ENCODE data around the gene KRT76.

The KRT76 gene

GRCh38 chr12:52814710-52815155, 37.6 kb upstream of the KRT76 start:
- TF ChIP-seq CTCF (IDR thresholded peaks at IDR 0.05; ENCODE audit: insufficient read depth, low read length, poor library complexity, severe bottlenecking), result no peak
- TF ChIP-seq EZH2phosphoT487 (conservative IDR thresholded peaks at IDR 0.05; ENCODE audit: low read length), result no peak
- Histone ChIP-seq H3K9me2 (replicated peaks; ENCODE audit: insufficient read depth, low read length) (no peaks in the 10 kb centered on the region), H3K4me3 (ENCODE audit: insufficient read depth, low read length, poor library complexity, severe bottlenecking) (no peak overlapping the region), H3K27ac (ENCODE audit: low read depth, low read length) (no peak overlapping the region), H3F3A (ENCODE audit: insufficient read depth) (no peaks in the 10 kb centered on the region), H2AFZ (ENCODE audit: low read depth, low read length, severe bottlenecking) (no peak overlapping the region), H3K27me3 (ENCODE audit: low read length) (no peaks in the 10 kb centered on the region), H3K4me2 (ENCODE audit: low read depth, low read length, poor library complexity, severe bottlenecking) (no peak overlapping the region), H3K36me3 (ENCODE audit: low read length) (no peaks in the 10 kb centered on the region), H3K9me3 (ENCODE audit: insufficient read depth, low read length) (no peaks in the 10 kb centered on the region), H3K79me2 (ENCODE audit: insufficient read depth, low read length) (no peaks in the 10 kb centered on the region), H4K20me1 (ENCODE audit: low read depth, low read length) (no peaks in the 10 kb centered on the region), H3K9ac (ENCODE audit: low read length) (no peak overlapping the region)

GRCh38 chr12:52813885-52814709, 37.0 kb upstream of the KRT76 start, which contains the start of gene KRT4:
TSS of gene KRT4 (minus strand) at chr12:52814116. CDS start at chr12:52814058, 58 bp downstream.
- Histone ChIP-seq H3K9me2 (replicated peaks; ENCODE audit: insufficient read depth, low read length) (no peaks in the 10 kb centered on the region), H3K9ac (ENCODE audit: low read length) (no peak within 1 kb of the TSS), H3K79me2 (ENCODE audit: insufficient read depth, low read length) (no peaks in the 10 kb centered on the region), H3K27ac (ENCODE audit: low read depth, low read length) (no peak within 1 kb of the TSS), H3K4me3 (ENCODE audit: insufficient read depth, low read length, poor library complexity, severe bottlenecking) (no peak within 1 kb of the TSS), H3K9me3 (ENCODE audit: insufficient read depth, low read length) (no peaks in the 10 kb centered on the region), H3F3A (ENCODE audit: insufficient read depth) (no peaks in the 10 kb centered on the region), H3K27me3 (ENCODE audit: low read length) (no peaks in the 10 kb centered on the region), H3K36me3 (ENCODE audit: low read length) (no peaks in the 10 kb centered on the region), H4K20me1 (ENCODE audit: low read depth, low read length) (no peaks in the 10 kb centered on the region), H3K4me2 (ENCODE audit: low read depth, low read length, poor library complexity, severe bottlenecking) (no peak within 1 kb of the TSS), H2AFZ (ENCODE audit: low read depth, low read length, severe bottlenecking) (no peak within 1 kb of the TSS)
- no peak for TF ChIP-seq CTCF (IDR thresholded peaks at IDR 0.05; ENCODE audit: insufficient read depth, low read length, poor library complexity, severe bottlenecking)
- TF ChIP-seq EZH2phosphoT487 (conservative IDR thresholded peaks at IDR 0.05; ENCODE audit: low read length), result no peak

DNA sequence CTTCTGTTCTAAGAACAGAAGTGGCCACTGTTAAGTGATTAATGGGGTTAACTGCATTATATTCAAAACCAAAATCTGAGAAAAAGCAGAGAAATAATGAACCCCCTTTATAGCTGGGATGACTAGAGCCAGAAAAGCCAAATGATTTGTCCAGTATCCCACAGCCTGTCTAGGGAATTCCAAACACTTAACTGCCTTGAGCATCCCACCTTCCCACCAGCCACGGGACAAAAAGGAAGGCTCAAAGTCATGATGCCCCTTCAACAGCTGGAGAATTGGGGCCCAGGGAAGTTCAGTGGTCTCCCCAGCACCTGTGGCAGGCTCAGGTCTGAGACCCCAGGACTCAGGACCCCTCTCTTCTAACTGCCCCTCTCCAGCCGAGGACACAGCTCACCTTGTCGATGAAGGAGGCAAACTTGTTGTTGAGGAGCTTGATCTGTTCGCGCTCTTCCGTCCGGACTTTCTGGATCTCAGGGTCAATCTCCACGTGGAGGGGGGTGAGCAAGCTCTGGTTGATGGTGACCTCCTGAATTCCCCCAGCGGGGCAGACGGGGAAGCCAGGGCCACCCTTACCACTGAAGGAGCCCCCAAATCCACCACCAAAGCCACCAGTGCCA, 36.2 kb upstream of the KRT76 start:
- Histone ChIP-seq H3K36me3 (ENCODE audit: low read length) (no peaks in the 10 kb centered on the region), H3K79me2 (ENCODE audit: insufficient read depth, low read length) (no peaks in the 10 kb centered on the region), H3K27me3 (ENCODE audit: low read length) (no peaks in the 10 kb centered on the region), H3K27ac (ENCODE audit: low read depth, low read length) (no peak overlapping the region), H3K9me3 (ENCODE audit: insufficient read depth, low read length) (no peaks in the 10 kb centered on the region), H3K4me2 (ENCODE audit: low read depth, low read length, poor library complexity, severe bottlenecking) (no peak overlapping the region), H3F3A (ENCODE audit: insufficient read depth) (no peaks in the 10 kb centered on the region), H3K9me2 (replicated peaks; ENCODE audit: insufficient read depth, low read length) (no peaks in the 10 kb centered on the region), H3K9ac (ENCODE audit: low read length) (no peak overlapping the region), H2AFZ (ENCODE audit: low read depth, low read length, severe bottlenecking) (no peak overlapping the region), H4K20me1 (ENCODE audit: low read depth, low read length) (no peaks in the 10 kb centered on the region), H3K4me3 (ENCODE audit: insufficient read depth, low read length, poor library complexity, severe bottlenecking) (no peak overlapping the region)
- no peak for TF ChIP-seq CTCF (IDR thresholded peaks at IDR 0.05; ENCODE audit: insufficient read depth, low read length, poor library complexity, severe bottlenecking)
- TF ChIP-seq EZH2phosphoT487 (conservative IDR thresholded peaks at IDR 0.05; ENCODE audit: low read length), result no peak
